GM06990 (cell line): Measurements from ENCODE around the gene TICAM2.

Experiments
- DNase-seq: peaks from one replicate; pipeline ENCODE4 v3.0.0-alpha.2; 2011; ENCODE audit not compliant: insufficient read length; ENCODE audit errors: extremely low read depth
- H3K27me3 ChIP-seq: replicated peaks from 2 replicates; pipeline ENCODE4 v1.6.0; 2011; ENCODE audit warnings: low read length; ENCODE audit not compliant: control insufficient read depth, insufficient read depth
- H3K36me3 ChIP-seq: 2 replicates; pipeline ENCODE4 v1.5.1; 2011; ENCODE audit warnings: low read length; ENCODE audit not compliant: control insufficient read depth, insufficient read depth
- H3K4me3 ChIP-seq: replicated peaks from 2 replicates; pipeline ENCODE4 v1.5.1; 2011; ENCODE audit warnings: low read depth, mild to moderate bottlenecking, control low read depth, low read length
- CTCF ChIP-seq: IDR thresholded peaks from 2 replicates; pipeline ENCODE4 v1.5.1; 2011; ENCODE audit warnings: low read length, control low read depth, mild to moderate bottlenecking, inconsistent platforms; ENCODE audit not compliant: insufficient read depth, poor library complexity, severe bottlenecking

The TICAM2 gene

DNA sequence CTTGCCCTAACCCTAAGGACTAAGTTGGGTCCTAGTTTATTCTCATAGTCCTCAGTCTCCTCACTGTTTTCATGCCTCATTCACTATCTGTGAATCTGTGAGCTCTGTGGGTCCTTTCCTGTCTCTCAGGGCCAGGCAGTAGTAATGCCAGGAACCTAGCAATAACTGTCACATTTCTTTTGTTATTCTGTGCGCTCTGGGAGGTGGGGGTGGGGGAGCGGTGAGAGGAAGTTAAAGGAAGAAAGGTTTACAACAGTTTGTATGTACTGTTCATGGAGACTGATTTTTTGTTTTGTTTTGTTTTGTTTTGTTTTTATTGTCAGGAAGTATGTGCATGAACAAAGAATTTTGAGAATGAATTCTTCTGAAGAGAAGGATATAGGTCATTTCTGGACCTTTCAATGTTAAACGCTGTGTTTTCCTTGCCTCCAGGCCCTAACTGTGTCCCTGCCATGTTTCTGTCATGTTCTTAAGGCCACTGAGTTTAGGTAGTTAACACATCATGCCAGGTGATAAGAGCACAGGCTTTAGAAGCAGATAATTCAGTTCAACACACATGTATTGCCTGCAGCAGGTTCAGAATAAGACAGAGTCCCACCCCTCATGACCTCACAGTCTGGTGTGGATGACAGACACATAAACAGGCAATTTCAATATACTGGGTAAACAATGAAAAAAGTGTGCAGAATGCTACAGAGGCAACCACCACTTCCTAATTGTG lies 44.5 kb downstream of the TICAM2 start:
- no peak for DNase-seq
- Histone ChIP-seq H3K4me3 (no peak overlapping the region), H3K27me3 (no peaks in the 10 kb centered on the region), H3K36me3 (no peaks in the 10 kb centered on the region)
- no peak for TF ChIP-seq CTCF

- no peaks in the 10 kb centered on the region for H3K27me3 ChIP-seq
- no peak for TF ChIP-seq CTCF
- no peaks in the 10 kb centered on the region for H3K36me3 ChIP-seq
- no peak overlapping the region for H3K4me3 ChIP-seq
- DNase-seq = no peak
These were observed 46.0 kb downstream of the TICAM2 start for GRCh38 chr5:115556276-115556675.

DNA sequence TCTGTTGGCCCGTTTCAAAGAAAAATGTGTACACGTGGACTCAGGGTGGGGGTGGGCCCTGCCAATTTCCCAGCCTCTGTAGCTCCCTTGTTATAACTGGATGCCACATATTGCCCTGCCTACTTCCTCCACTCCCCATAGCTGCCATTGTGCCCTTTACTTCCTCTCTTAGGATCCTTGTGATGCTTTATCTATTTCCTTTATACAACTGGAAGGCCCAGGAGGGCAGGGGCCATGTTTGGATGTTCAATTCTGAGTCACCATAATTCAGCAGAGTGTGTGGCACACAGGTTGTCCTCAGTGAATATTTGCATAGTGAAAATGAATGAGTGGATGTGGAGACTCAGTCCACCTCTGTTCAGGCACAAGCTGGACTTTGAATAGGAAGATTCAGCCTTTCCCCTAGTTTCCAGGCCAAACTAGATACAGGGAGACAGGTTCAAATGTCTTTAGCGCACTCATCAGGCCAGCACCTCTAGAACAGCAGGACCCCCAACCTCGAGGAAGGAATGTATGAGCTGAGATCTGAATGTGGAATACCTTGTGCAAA lies 47.1 kb downstream of the TICAM2 start:
- Histone ChIP-seq H3K27me3 (no peaks in the 10 kb centered on the region), H3K36me3 (no peaks in the 10 kb centered on the region), H3K4me3 (no peak overlapping the region)
- TF ChIP-seq CTCF = no peak
- no peak for DNase-seq

DNA sequence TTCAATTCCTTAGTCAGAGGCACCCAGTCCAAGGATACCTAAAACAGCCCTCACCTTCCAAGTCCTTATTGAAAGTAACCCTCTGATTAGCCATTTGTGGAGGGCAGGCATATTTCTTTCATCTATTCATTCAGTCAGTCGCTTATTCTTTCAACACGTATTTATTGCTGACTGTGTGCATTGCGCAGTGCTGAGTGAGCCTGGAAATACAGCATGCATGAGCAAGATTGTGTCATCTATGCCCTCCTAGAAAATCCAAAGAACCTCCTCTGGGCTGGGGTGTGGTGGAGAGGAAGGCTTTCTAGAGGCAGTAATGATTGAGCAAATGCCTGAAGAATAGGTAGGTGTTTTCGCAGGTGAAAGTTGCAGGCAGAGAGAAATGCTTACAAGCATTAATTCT lies 49.2 kb downstream of the TICAM2 start:
- Histone ChIP-seq H3K4me3 (no peak overlapping the region), H3K36me3 (no peaks in the 10 kb centered on the region), H3K27me3 (no peaks in the 10 kb centered on the region)
- no peak for TF ChIP-seq CTCF
- no peak for DNase-seq

GRCh38 chr5:115551415-115551814 lies 50.9 kb downstream of the TICAM2 start:
- TF ChIP-seq CTCF = no peak
- DNase-seq = no peak
- Histone ChIP-seq H3K27me3 (no peaks in the 10 kb centered on the region), H3K4me3 (no peak overlapping the region), H3K36me3 (no peaks in the 10 kb centered on the region)

GRCh38 chr5:115549154-115549553 lies 53.1 kb downstream of the TICAM2 start:
- Histone ChIP-seq H3K27me3 (no peaks in the 10 kb centered on the region), H3K4me3 (no peak overlapping the region), H3K36me3 (no peaks in the 10 kb centered on the region)
- TF ChIP-seq CTCF = peak; percentile 54
- DNase-seq = peak; percentile 34
